Uterus (tissue), 4 donors: Measurements from ENCODE around the gene COL25A1. TPM values are rescaled to one million over a fixed set of nuclear protein-coding genes. Genes with fewer than 3 reads are reported as not detected.

Experiments
- DNase-seq, 2 donors: peaks; one replicate each; pipeline ENCODE4 v3.0.0-alpha.2; 2019 to 2020
- H3K27ac ChIP-seq, 2 donors: fragments of 200-600 bp; sonication (generic); 1 replicate in 1 of 2; 2 replicates in 1 of 2; pipeline ENCODE4 v1.5.1; 2016 to 2018
- H3K27me3 ChIP-seq, 2 donors: fragments of 200-600 bp; sonication (generic); one replicate each; pipeline ENCODE4 v1.5.1; 2018 to 2019; ENCODE audit warnings: control low read depth in 1 of 2
- H3K36me3 ChIP-seq, 2 donors: fragments of 200-600 bp; sonication (generic); one replicate each; pipeline ENCODE4 v1.5.1; 2019; ENCODE audit warnings: control low read depth in 1 of 2
- H3K4me1 ChIP-seq, 2 donors: fragments of 200-600 bp; sonication (generic); one replicate each; pipeline ENCODE4 v1.5.1; 2018 to 2019; ENCODE audit warnings: control low read depth in 1 of 2
- H3K4me3 ChIP-seq, 2 donors: fragments of 200-600 bp; sonication (generic); 1 replicate in 1 of 2; 2 replicates in 1 of 2; pipeline ENCODE4 v1.5.1; 2018 to 2019; ENCODE audit warnings: mild to moderate bottlenecking in 1 of 2
- H3K9me3 ChIP-seq, 2 donors: fragments of 200-600 bp; sonication (generic); one replicate each; pipeline ENCODE4 v1.5.1; 2019; ENCODE audit warnings: control low read depth in 1 of 2
- POLR2A ChIP-seq, 2 donors: fragments of 450-650 bp; IDR thresholded peaks; one replicate each; pipeline ENCODE4 v1.6.1; 2016; ENCODE audit warnings: antibody characterized with exemption in 2 of 2, mild to moderate bottlenecking in 1 of 2, moderate library complexity in 1 of 2
- intact Hi-C: fragments of 100-400 bp; cut with DNase I; formaldehyde crosslinking; loops from one replicate; pipeline ENCODE4 v1.15.1; 2023; ENCODE audit warnings: low total_unique reads
- total RNA-seq, 4 donors: library from RNA; depleted of rRNA in 3 of 4; stranded (reverse); fragments of >200 nt in 3 of 4; gene quantifications; one replicate each; pipeline versions ENCODE4 v1.1.0 to v1.2.4, GENCODE V29; 2014 to 2023
- TF ChIP-seq, protein P1 (sequence below), 4 experiments: fragments of 200-600 bp in 2 of 4; fragments of 450-650 bp in 2 of 4; sonication (generic) in 2 of 4; IDR thresholded peaks; one replicate each; pipeline ENCODE4 v1.5.1; 2016 to 2019; ENCODE audit warnings: antibody characterized with exemption in 4 of 4, mild to moderate bottlenecking in 2 of 4, moderate library complexity in 1 of 4
- donor health status: DM: yes; HTN: yes; CAD: no.

COL25A1 gene
- total RNA-seq, 4 donors from 2014 or later, result 0.26 to 41.1 (median 1.8) TPM; not detected in 1

DNA sequence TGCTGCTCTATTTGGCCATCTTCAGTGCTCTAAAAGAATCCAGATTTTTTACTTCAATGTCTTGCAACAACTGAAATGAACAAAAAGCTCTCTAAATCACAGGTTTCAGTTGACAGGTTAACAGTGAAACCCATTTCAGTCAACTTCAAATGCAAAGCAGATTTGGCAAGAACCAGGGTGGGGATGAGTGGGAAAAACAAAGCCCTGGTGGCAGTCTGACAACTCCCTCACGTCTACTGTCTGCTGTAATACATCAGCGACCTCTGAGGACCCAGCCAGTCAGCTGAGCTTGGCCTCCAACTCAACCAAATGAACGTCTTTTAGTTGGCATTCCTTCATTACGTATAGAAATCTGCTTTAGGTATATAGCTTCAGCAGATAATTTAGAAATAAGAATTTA, 95.8 kb downstream of the COL25A1 start:
- Histone ChIP-seq H3K4me1 (no peaks in the 10 kb centered on the region), H3K9me3 (no peaks in the 10 kb centered on the region), H3K36me3 (no peaks in the 10 kb centered on the region), H3K4me3 (no peak overlapping the region), H3K27me3 (no peaks in the 10 kb centered on the region), H3K27ac (no peak overlapping the region)
- intact Hi-C loops, result no loop called here
- DNase-seq, result no peak
- TF ChIP-seq, protein P1, sequence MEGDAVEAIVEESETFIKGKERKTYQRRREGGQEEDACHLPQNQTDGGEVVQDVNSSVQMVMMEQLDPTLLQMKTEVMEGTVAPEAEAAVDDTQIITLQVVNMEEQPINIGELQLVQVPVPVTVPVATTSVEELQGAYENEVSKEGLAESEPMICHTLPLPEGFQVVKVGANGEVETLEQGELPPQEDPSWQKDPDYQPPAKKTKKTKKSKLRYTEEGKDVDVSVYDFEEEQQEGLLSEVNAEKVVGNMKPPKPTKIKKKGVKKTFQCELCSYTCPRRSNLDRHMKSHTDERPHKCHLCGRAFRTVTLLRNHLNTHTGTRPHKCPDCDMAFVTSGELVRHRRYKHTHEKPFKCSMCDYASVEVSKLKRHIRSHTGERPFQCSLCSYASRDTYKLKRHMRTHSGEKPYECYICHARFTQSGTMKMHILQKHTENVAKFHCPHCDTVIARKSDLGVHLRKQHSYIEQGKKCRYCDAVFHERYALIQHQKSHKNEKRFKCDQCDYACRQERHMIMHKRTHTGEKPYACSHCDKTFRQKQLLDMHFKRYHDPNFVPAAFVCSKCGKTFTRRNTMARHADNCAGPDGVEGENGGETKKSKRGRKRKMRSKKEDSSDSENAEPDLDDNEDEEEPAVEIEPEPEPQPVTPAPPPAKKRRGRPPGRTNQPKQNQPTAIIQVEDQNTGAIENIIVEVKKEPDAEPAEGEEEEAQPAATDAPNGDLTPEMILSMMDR (IDR thresholded peaks at IDR 0.05), result no peak
- TF ChIP-seq POLR2A (IDR thresholded peaks at IDR 0.05), result no peak

DNA sequence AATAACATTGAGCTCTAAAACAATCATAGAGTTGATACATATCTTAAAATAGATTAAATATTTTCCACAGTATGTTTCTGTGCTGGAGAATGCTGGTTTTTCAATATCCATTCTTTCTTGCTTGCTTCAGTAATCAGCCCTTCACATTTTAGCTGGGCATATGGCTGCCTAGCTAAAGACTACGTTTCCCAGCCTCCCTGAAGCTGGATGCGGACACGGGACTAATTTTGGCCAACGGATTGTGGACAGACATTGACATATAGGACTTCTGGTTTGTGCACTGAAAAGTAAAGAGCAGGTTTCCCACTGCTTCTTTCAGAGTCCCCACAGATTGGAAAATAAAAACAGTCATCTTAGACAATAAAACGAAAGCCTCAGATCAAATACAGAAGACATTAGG, 97.3 kb downstream of the COL25A1 start:
- intact Hi-C loops, result no loop called here
- Histone ChIP-seq H3K4me3 (no peak overlapping the region), H3K4me1 (no peaks in the 10 kb centered on the region), H3K36me3 (no peaks in the 10 kb centered on the region), H3K27ac (no peak overlapping the region), H3K27me3 (no peaks in the 10 kb centered on the region), H3K9me3 (no peaks in the 10 kb centered on the region)
- no peak for TF ChIP-seq POLR2A (IDR thresholded peaks at IDR 0.05)
- TF ChIP-seq, protein P1 (IDR thresholded peaks at IDR 0.05), result no peak
- DNase-seq, result no peak

DNA sequence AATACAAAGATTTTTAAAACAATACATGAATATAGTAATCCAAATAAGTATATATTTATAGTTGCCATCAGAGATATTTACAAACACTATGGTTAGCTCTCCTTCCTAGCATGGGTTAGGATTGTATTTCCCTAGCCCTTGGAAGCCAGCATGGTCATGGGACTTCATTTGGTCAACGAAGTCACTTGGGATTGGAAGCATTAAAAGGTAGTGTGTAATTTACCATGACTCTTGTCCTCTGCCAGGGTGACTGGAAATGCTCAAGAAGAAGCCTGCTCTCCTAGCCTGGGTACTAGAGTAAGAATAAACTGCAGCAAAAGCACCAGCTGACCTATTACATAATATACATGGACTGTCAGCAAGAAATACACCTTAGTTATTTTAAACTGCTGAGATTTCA, 102.9 kb downstream of the COL25A1 start:
- no peak overlapping the region for H3K4me3 ChIP-seq
- H3K27ac ChIP-seq, result no peak overlapping the region
- no peak for DNase-seq
- intact Hi-C loops, result no loop called here
- H3K4me1 ChIP-seq, result no peaks in the 10 kb centered on the region
- no peaks in the 10 kb centered on the region for H3K9me3 ChIP-seq
- no peak for TF ChIP-seq POLR2A (IDR thresholded peaks at IDR 0.05)
- TF ChIP-seq, protein P1 (IDR thresholded peaks at IDR 0.05), result no peak
- no peaks in the 10 kb centered on the region for H3K27me3 ChIP-seq
- H3K36me3 ChIP-seq, result no peaks in the 10 kb centered on the region

DNA sequence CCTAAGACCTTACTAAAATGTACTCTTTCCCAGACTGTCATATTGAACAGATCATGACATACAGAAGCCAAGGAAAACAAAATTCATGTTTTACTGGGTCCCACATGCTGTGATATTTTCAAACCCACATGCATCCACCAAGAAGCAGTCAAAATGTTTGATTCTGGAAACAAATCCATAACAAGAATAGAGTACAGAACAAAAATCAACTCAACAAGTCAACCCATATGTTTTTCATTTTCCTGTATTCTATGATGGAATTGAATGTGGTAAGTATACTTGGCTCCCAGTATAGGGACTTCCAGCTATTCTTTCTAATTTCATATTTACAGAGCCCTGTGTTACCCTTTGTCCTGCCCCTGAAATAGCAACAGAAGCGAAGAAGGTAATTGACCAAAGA, 106.8 kb downstream of the COL25A1 start:
- intact Hi-C loops, result no loop called here
- H3K4me1 ChIP-seq, result no peaks in the 10 kb centered on the region
- no peak for DNase-seq
- H3K9me3 ChIP-seq, result no peaks in the 10 kb centered on the region
- TF ChIP-seq, protein P1 (IDR thresholded peaks at IDR 0.05), result no peak
- no peak for TF ChIP-seq POLR2A (IDR thresholded peaks at IDR 0.05)
- no peak overlapping the region for H3K27ac ChIP-seq
- no peak overlapping the region for H3K4me3 ChIP-seq
- no peaks in the 10 kb centered on the region for H3K27me3 ChIP-seq
- no peaks in the 10 kb centered on the region for H3K36me3 ChIP-seq

DNA sequence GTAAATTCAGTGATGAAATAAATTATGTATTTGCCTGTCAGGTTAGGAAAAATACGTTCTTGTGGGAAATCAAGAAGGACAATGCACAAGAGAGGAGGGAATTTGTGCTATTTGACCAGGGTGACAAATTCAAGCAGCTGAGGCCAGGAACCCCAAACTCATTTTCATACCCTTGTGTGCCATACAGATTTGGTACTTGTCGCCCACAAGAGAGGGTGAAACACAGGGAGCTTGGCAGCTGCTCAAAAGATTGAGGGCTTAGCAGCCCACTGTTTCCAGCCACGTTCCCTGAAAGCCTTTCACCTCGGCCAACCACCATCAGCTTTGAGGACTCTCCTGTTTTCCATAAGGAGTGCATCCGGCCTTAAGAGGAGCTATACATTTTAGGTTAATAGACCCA, 111.2 kb downstream of the COL25A1 start:
- no peaks in the 10 kb centered on the region for H3K36me3 ChIP-seq
- DNase-seq, result no peak
- TF ChIP-seq, protein P1 (IDR thresholded peaks at IDR 0.05), result no peak
- no peak for TF ChIP-seq POLR2A (IDR thresholded peaks at IDR 0.05)

More for the DNA sequence above, 111.2 kb downstream of the COL25A1 start:
- Histone ChIP-seq H3K27me3 (no peaks in the 10 kb centered on the region), H3K9me3 (no peaks in the 10 kb centered on the region), H3K4me3 (no peak overlapping the region), H3K4me1 (no peaks in the 10 kb centered on the region), H3K27ac (no peak overlapping the region)
- intact Hi-C loops, result no loop called here
